HG03342 (cell line): Measurements from ENCODE around the gene C16orf96.
"Not testable (repeated sequence)": the region's sequence is repeated elsewhere in the genome, so short reads cannot be mapped to it uniquely, and the experiment has no call there.

Source experiments
- ATAC-seq: cut with Tn5 transposase; IDR thresholded peaks from one replicate; pipeline ENCODE4 v1.9.1; 2021; ENCODE audit warnings: mild to moderate bottlenecking, moderate library complexity; ENCODE audit not compliant: unreplicated experiment

The C16orf96 gene

GRCh38 chr16:4561596-4561995, 5.5 kb downstream of the C16orf96 start:
- ATAC-seq, result no peak

DNA sequence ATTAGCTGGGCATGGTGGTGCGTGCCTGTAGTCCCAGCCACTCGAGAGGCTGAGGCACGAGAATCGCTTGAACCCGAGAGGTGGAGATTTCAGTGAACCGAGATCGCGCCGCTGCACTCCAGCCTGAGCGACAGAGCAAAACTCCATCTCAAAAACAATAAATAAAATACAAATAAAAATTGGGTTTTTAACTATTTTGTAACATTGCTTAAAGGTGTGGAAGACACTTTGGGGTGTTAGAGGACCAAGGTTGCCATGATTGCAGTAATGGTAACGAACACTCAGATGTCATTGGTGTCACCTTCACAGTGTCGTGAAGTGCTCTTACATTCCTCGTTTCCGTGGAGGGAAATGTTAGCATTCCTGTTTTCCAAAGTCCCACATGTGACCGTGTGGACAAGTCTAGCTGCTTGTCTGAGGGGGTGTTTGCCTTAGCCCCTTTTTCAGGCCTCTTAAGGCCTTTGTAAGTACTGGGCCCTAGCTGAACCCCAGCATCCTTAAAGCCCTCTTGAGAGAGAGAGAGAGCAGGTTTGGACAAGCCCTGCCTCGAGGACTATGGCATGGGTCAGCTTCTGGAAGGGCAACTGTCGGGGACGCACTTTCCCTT, 8.6 kb downstream of the C16orf96 start:
- ATAC-seq, result no peak

DNA sequence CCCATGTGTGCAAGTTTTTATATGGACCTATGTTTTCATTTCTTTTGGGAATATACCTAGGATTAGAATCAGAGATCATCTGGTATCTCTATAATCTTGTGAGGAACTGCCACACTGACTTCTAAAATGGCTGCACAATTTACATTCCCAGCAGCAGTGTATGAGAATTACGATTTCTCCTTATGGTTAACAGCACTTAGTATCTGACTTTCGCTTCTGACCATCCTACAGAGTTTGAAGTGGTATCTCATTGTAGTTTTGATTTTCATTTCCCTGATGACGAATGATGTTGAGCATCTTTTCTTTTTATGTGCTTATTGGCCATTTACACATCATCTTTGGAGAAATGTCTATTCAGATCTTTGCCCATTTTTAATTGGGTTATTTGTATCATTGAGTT, 10.0 kb downstream of the C16orf96 start:
- ATAC-seq, result no peak

- no peak for ATAC-seq
Observed at GRCh38 chr16:4570086-4570485, 13.9 kb downstream of the C16orf96 start.

- no peak for ATAC-seq
Observed at GRCh38 chr16:4570688-4571321, 14.7 kb downstream of the C16orf96 start.

GRCh38 chr16:4572715-4573114, 16.6 kb downstream of the C16orf96 start:
- ATAC-seq, result no peak

DNA sequence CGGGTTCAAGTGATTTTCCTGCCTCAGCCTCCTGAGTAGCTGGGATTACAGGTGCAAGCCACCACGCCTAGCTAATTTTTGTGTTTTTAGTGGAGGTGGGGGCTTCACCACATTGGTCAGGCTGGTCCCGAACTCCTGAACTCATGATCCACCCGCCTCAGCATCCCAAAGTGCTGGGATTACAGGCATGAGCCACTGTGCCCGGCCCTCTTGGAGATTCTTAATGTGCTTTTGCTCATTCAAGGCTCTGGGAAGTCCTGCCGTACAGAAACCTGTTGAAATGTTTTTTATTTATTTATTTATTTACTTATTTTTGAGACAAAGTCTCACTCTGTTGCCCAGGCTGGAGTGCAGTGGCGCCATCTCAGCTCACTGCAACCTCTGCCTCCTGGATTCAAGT, 17.8 kb downstream of the C16orf96 start:
- ATAC-seq, result not testable (repeated sequence)

GRCh38 chr16:4574919-4575705, 19.0 kb downstream of the C16orf96 start:
- no peak for ATAC-seq

- ATAC-seq, result no peak
Observed at GRCh38 chr16:4576008-4576407, 19.9 kb downstream of the C16orf96 start.

- no peak for ATAC-seq
Observed at GRCh38 chr16:4578961-4579530, 22.9 kb downstream of the C16orf96 start.

GRCh38 chr16:4580250-4580649, 24.1 kb downstream of the C16orf96 start:
- ATAC-seq, result no peak

GRCh38 chr16:4583906-4584305, 27.8 kb downstream of the C16orf96 start:
- ATAC-seq, result no peak

GRCh38 chr16:4586291-4586690, 30.2 kb downstream of the C16orf96 start:
- ATAC-seq, result no peak

DNA sequence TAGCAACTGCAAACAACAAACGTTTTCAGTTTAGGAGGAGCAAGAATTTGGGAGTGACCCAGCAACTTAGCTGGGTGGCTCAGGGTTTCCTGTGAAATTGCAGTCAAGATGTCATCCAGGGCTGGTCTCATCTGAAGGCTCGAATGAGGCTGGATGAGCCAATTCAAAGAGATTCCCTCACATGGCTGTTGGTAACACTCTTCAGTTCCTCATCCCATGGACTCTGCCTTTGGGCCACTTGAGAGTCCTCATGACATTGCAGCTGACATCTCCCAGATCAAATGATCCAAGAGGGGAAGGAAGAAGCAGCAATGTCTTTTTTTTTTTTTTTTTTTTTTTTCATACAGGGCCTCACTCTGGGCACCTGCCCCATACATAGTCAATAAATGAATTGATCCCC, 32.2 kb downstream of the C16orf96 start:
- ATAC-seq, result no peak

- ATAC-seq, result no peak
Observed at GRCh38 chr16:4588961-4589360, 32.8 kb downstream of the C16orf96 start.

DNA sequence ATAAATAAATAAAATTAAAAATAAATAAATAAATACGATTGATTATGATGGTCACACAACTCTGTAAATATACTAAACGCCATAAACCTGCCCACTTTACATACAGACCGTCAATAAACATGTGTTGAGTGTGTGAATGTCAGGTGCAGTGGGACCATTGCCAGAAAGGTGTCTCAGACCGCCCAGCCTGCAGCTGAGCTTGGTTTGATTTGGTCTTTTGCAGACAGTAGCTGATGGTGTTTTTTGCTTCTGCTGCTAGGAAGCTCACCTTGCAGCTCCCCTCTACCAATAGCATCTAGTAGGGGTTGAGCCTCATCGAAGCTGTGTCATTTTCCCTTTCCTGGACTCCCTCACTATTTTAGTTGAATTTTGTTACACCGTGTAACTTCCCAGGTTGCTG, 35.1 kb downstream of the C16orf96 start:
- no peak for ATAC-seq

- no peak for ATAC-seq
Observed at GRCh38 chr16:4591706-4592470, 35.7 kb downstream of the C16orf96 start.

- ATAC-seq, result no peak
Observed at GRCh38 chr16:4593086-4593485, 36.9 kb downstream of the C16orf96 start.

- ATAC-seq, result no peak
Observed at GRCh38 chr16:4594433-4595410, 38.6 kb downstream of the C16orf96 start.

DNA sequence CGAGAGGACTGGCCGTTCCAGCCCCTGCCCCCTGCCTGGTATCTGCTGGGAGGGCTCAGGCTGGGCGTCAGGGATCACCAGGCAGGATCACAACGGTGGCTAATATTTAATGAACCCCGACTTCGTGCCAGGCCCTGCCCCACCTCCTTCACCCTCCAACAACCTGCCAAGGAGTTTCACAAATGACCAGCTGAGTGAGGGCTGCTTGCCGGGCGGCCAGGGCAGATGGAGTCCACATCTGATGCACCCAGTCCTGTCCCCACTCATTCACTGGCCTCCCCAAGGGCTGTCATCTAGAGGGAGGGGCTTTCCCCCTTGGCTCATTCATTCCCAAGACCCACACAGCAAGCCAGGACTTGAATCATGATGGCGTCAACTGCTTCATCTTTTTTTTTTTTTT, 41.0 kb downstream of the C16orf96 start:
- no peak for ATAC-seq
